Kidney (tissue), 14 donors: ENCODE measurements around the gene TSNAX. TPM values are rescaled to one million over a fixed set of nuclear protein-coding genes. Genes with fewer than 3 reads are reported as not detected.

Experiments
- DNase-seq, 5 donors: peaks; one replicate each; pipeline ENCODE4 v3.0.0-alpha.2; 2013 to 2020
- FAIRE-seq: peaks from 2 replicates; lab custom pipeline; 2012; peaks lifted over from hg19 to GRCh38; lab: Jason Lieb, UNC
- H3K27ac ChIP-seq, 2 donors: one replicate each; pipeline ENCODE4 v1.7.0; 2013; ENCODE audit warnings: low read depth in 2 of 2, low read length in 2 of 2, inconsistent platforms in 1 of 2
- H3K27me3 ChIP-seq: one replicate; pipeline ENCODE4 v1.7.1; 2013; ENCODE audit warnings: low read length, inconsistent platforms; ENCODE audit not compliant: control insufficient read depth, insufficient read depth
- H3K36me3 ChIP-seq, 3 donors: one replicate each; pipeline versions ENCODE4 v1.7.0 to v1.7.1; 2013; ENCODE audit warnings: low read length in 3 of 3, control low read depth in 1 of 3, inconsistent platforms in 1 of 3; ENCODE audit not compliant: insufficient read depth in 3 of 3, control insufficient read depth in 2 of 3
- H3K4me1 ChIP-seq, 3 donors: one replicate each; pipeline versions ENCODE4 v1.7.0 to v1.7.1; 2013; ENCODE audit warnings: low read length in 3 of 3, inconsistent platforms in 1 of 3, low read depth in 1 of 3; ENCODE audit not compliant: control insufficient read depth in 2 of 3, insufficient read depth in 2 of 3
- H3K4me3 ChIP-seq, 3 donors: one replicate each; pipeline versions ENCODE4 v1.7.0 to v1.8.1; 2013; ENCODE audit warnings: low read length in 3 of 3, control low read depth in 1 of 3, inconsistent platforms in 1 of 3
- H3K9ac ChIP-seq, 3 donors: one replicate each; pipeline versions ENCODE4 v1.7.0 to v1.7.1; 2013; ENCODE audit warnings: low read length in 3 of 3, control low read depth in 1 of 3, inconsistent platforms in 1 of 3
- H3K9me3 ChIP-seq, 3 donors: one replicate each; pipeline versions ENCODE4 v1.7.0 to v1.7.1; 2013; ENCODE audit warnings: low read length in 3 of 3, control low read depth in 1 of 3, inconsistent platforms in 1 of 3; ENCODE audit not compliant: control insufficient read depth in 2 of 3, insufficient read depth in 1 of 3
- CTCF ChIP-seq: IDR thresholded peaks from 3 replicates; pipeline ENCODE4 v1.5.1; 2012; ENCODE audit warnings: mild to moderate bottlenecking, moderate library complexity, borderline replicate concordance; ENCODE audit not compliant: insufficient read depth; ENCODE audit errors: extremely low read depth
- intact Hi-C: fragments of 100-400 bp; cut with DNase I; formaldehyde crosslinking; loops from one replicate; pipeline ENCODE4 v1.11.1; 2022
- polyA plus RNA-seq: library from polyadenylated mRNA; stranded (reverse); fragments of 350-450 nt; fragmentation: Illumina TruSeq; extraction: RNeasy Lipid Tissue Mini Kit (QIAGEN cat#74804); gene quantifications from one replicate; pipeline ENCODE4 v1.2.3, GENCODE V29; 2014; ENCODE audit warnings: low read depth, low replicate concordance; ENCODE audit not compliant: insufficient read depth
- total RNA-seq: library from RNA; stranded (reverse); fragmentation: NEBNext Ultra II Directional; extraction: Animal tissue kit (Norgen Biotek cat#: 25700); gene quantifications from one replicate; pipeline ENCODE4 v1.2.1, GENCODE V29; 2021
- donor health status: control.
- donor health status: control.
- donor health status: control.
- donor health status: control.
- donor health status: control.
- donor health status: DM: yes; HTN: yes; CAD: no.
- donor health status: Normal renal cell carcinoma (clear cell type).

Gene TSNAX
- total and polyA plus RNA-seq, 2 donors from 2014 or later = 27.1 to 42.3 TPM

GRCh38 chr1:231601824-231602672, 73.6 kb downstream of the TSNAX start:
- no peak for TF ChIP-seq CTCF
- H3K9me3 ChIP-seq = no peaks in the 10 kb centered on the region
- H3K4me1 ChIP-seq = peaks cover 0 to 5% (median 0%) of the 10 kb centered on the region in 3 donors
- H3K4me3 ChIP-seq = no peak overlapping the region
- no peaks in the 10 kb centered on the region for H3K36me3 ChIP-seq
- no peak overlapping the region for H3K27ac ChIP-seq
- H3K27me3 ChIP-seq = no peaks in the 10 kb centered on the region
- FAIRE-seq (no peak), DNase-seq (peak in 2 of 5 donors; percentile 22 to 36)
- intact Hi-C loops = no loop called here
- H3K9ac ChIP-seq = no peak overlapping the region

DNA sequence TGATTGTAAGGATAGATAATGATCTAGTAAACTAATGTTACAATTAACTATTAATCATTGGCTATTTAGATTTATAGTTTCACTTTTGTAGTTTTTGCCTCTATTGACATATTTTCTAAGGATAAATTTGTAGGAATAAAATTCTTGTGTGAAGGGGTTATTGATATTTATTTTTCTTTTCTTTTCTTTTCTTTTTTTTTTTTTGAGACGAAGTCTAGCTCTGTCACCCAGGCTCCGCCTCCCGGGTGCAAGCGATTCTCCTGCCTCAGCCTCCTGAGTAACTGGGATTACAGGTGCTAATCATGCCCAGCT, 74.2 kb downstream of the TSNAX start:
- intact Hi-C loops = no loop called here
- Histone ChIP-seq H3K4me1 (peaks cover 0 to 5% (median 0%) of the 10 kb centered on the region in 3 donors), H3K4me3 (no peak overlapping the region), H3K27me3 (no peaks in the 10 kb centered on the region), H3K27ac (no peak overlapping the region), H3K9ac (no peak overlapping the region), H3K9me3 (no peaks in the 10 kb centered on the region), H3K36me3 (no peaks in the 10 kb centered on the region)
- FAIRE-seq (no peak), DNase-seq (no peak)
- TF ChIP-seq CTCF = no peak

- peak overlapping the region in 1 of 3 donors; percentile 60 for H3K9ac ChIP-seq
- H3K36me3 ChIP-seq = no peaks in the 10 kb centered on the region
- peak; percentile 54 for TF ChIP-seq CTCF
- H3K9me3 ChIP-seq = no peaks in the 10 kb centered on the region
- H3K27ac ChIP-seq = no peak overlapping the region
- peak; percentile 83 for FAIRE-seq
- peaks cover 0 to 5% (median 0%) of the 10 kb centered on the region in 3 donors for H3K4me1 ChIP-seq
- peak in 4 of 5 donors; percentile 37 to 80 (median 62) for DNase-seq
- intact Hi-C loops = no loop called here
- H3K4me3 ChIP-seq = peak overlapping the region; percentile 53 to 75 (median 66)
- no peaks in the 10 kb centered on the region for H3K27me3 ChIP-seq
Measured at GRCh38 chr1:231603598-231604275, 75.3 kb downstream of the TSNAX start.
